Measurements from ENCODE around the gene F10.

The F10 gene

DNA sequence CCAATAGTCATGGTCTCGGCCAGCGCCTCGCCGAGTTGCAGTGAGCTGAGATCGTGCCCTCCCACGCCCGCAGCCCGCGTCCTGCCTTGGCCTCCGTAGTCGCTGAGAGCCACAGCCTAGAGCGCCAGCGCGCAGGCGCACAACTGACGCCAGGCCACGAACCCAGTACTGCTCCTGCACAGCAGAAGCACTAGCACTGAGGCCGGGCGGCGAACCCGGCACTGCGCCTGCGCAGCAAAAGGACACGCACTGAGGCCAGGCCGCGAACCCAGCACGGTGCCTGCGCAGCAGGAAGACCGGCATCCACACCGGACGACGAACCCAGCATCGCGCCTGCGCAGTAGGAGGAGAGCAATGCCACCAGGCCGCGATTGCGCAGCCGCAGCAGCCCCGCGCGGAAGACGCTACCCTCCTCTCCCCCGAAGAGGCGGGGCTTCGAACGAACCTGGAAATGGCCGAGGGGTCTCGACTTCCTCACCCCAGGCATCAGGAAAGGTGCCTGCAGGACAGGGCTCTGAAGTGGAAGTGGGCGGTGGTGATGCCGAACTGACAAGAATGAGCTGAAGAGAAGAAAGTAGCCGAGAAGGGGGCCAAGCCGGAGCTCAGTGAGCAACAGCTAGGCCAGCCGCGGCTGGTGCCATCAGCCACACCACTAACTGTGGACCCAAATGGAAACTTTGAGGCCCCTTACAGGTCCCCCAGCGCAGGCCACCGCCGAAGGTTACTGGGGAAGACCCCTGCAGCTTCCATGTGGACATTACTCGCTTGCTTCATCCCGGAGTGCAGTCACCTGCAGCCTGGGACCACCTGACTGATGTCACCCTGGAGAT lies 7.5 kb downstream of the F10 start:
- FAIRE-seq, result no peak
- DNase-seq (ENCODE audit: low spot score), result no peak

DNA sequence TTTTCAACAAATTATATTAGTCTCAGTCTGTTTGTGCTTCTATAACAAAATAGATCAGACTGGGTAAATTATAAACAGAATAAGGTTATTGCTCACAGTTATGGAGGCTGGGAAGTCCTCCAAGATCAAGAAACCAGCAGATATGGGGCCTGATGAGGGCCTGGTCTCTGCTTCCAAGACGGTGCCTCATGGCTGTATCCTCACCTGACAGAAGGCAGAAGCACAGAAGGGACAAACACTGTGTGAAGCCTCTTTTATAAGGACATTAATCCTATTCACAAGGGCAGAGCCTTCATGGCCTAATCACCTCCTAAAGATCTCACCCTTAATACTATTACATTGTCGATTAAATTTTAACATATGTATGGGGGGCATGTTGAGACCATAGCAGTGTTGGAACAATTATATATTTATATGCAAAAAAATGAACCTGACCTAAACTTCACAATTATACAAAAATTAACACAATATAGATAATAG lies 12.7 kb downstream of the F10 start:
- no peak for DNase-seq (ENCODE audit: low spot score)
- FAIRE-seq, result no peak

DNA sequence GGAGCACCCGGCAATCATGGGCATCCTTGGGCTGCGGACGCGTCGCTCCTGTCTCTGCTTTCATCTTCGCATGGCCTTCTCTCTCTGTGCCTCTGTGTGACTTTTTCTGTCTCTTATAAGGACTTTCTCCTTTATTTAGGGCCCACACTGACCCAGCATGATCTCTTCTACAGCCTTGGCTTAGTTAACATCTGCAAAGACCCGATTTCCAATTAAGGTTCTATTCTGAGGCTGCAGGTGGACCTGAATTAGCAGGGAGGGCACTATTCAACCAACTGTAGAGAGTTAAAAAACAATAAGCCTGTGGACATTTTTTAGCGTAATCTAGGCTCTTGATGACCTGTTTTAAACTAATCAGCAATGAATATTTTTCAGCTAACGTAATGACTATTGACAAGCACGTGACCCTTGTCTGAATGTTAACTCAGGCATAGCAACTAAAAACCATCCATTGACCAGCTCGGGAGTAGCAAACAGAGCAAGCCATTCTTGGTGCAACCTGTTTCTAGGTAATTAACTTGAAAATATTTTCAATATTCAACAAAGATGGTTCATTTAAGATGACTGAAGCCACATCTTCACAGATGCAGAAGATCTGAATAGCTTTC lies 15.2 kb downstream of the F10 start:
- no peak for FAIRE-seq

DNA sequence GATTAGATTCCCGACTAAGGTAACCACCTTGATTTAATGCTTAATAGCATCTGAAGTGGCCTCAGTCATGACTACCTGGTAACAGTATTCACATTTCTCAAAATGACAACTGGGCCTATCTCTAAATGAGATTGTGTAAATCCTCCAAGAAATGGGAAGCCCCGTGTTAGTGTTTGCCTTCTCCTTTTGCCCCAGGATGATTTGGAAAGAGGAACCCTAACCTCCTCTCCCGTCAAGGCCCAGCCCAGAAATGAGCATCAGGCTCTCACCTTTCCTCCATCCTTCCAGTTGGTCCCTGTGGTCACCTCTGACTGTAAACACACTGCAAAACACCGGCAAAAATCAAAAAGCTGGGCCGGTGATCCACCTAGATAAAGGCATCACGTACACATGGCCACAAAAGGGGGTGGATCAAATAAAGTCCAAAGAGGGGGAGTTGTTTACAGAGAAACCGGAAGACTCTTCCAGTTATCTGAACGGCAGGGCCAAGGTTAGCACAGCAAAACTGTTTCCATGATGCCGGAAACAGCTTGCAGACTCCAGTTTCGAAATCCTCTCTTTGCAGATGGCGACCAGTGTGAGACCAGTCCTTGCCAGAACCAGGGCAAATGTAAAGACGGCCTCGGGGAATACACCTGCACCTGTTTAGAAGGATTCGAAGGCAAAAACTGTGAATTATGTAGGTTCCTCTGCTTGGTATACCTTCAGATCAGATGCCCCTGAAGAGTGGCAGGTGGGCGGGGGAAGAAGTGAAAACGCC lies 16.4 kb downstream of the F10 start:
- FAIRE-seq (no peak), DNase-seq (ENCODE audit: low spot score) (no peak)

More for the DNA sequence above, 15.2 kb downstream of the F10 start:
- no peak for DNase-seq (ENCODE audit: low spot score)

DNA sequence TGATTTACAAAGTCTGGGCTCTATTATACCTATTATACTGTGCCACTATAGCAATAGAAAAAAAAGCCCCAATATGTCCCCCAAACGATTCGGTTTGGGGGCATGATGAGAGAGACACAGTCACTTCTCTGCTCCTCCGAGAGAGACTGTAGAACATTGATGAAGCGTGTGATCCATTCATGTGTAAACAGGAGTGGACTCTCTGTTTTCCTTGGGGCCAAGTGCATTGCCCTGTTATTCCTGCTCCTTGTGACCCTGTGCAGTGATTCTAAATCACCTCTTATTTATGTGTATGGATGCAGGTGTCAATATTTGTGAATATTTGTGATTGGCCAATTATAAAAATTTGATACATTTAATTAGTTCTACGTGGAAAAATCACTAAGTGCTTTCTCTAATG lies 17.0 kb downstream of the F10 start:
- no peak for DNase-seq (ENCODE audit: low spot score)
- no peak for FAIRE-seq

DNA sequence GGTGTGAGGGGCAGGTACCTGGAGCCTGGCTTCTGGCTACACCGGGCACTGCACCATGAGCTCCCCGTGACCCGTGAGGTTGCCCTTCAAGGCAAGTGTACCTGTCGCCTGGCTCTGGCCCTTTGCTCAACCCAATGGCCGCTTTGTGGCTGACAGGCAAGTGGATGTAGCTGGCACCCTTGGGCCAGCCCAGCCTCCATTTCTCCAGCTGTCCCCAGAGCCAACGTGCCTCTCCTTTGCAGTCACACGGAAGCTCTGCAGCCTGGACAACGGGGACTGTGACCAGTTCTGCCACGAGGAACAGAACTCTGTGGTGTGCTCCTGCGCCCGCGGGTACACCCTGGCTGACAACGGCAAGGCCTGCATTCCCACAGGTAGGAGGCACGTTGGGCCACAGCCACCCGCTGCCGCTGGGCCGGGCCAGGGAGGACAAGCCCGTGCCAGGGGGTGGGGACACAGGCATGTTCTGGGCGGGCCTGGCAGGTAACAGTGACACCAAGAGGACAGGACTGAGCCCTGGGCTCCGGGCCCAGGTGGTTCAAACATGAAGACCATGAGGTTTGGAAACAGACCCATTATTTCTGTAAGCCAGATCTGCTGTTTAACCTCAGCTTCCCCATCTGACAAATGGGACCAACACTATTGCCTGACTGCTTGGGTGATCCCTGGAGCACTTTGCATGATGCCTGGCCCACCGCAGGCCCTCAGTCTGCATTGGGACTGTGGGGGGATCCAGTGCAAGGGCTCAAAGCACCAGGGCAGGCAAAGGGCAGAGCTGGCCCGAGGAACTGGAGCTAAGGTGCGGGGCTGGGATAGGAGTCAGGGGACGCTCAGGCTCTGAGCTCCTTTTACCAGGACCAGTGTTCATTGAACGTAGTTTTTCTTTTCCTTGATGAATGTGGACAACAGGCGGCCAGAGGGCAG lies 18.3 kb downstream of the F10 start:
- FAIRE-seq (no peak), DNase-seq (ENCODE audit: low spot score) (no peak)

DNA sequence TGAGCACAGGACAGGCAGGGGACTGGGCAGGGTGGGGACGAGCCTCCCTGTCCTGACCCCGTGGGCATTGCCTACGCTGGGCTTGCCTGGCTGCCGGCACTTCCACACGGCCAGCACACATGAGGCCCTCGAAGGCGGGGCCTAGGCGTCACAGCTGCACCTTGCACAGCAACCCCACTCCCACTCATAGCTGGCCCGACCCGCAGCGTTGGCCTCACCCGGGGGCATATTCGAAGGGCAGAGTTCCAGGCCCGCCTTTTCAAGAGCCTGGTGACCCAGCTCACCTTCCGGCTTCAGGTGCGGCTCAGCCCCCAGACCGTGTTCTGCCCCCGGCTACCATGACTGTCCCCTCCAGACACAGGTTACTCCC lies 19.0 kb downstream of the F10 start:
- FAIRE-seq (no peak), DNase-seq (ENCODE audit: low spot score) (no peak)

DNA sequence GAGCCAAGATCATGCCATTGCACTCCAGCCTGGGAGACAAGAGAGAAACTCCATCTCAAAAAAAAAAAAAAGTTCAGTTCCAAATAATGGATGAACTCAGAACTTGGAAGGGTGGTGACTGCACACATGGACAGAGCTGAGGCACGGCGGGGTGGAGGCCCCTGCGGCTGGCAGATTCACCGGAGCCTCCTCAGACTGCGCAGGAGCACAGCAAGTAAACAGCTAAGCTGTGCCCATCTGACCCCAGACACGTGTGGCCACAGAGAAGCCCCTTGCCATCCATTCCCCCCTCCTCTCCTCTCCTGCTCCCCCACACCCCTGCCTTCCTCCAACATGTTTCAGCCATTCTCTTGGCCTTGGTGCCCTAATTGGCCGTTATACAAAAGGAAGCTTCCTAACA lies 20.3 kb downstream of the F10 start:
- DNase-seq (ENCODE audit: low spot score) (no peak), FAIRE-seq (no peak)

DNA sequence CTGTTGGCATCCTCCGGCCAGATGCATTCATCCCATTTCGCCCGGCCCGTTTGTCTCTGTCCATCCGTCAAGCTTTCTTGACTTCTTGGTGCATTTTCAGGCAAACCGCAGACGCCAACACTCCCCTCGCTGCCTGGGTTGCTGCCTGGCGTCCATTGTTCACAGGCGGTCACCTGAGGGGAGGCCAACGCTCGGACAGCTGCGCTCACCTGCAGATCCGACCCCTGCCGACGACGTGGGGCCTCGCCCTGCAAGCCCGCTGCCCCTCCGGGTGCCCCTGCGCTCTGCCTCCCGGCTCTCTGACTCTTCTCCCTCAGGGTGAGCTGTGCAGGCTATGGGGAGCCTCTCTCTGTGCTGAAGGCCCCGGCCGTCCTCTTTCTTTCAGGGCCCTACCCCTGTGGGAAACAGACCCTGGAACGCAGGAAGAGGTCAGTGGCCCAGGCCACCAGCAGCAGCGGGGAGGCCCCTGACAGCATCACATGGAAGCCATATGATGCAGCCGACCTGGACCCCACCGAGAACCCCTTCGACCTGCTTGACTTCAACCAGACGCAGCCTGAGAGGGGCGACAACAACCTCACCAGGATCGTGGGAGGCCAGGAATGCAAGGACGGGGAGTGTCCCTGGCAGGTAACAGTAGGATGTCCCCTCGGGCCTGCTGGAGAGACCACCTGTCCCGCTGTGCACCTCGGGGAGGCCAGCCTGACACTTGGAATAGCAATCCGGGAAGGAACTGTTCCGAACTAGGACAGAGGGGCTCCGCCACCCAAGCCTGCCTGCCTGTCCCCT lies 21.1 kb downstream of the F10 start:
- no peak for FAIRE-seq
- no peak for DNase-seq (ENCODE audit: low spot score)

DNA sequence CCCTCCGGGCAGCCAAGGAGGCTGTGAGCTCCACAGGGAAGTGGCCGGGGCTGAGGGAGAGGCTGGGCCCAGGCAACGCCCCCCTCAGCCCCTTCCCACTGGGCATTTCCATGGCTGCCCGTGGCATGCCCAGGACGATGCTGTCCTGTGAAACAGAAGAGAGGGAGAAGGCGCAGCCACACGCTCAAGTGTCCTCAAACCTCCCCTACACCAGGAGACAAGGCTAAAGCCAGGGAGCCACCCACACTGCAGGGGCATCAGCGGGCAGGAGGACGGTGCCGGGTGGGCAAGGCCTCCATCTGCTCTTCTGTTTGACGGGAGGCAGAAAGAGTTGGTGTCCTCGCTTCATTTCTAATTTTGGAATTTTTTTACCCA lies 21.6 kb downstream of the F10 start:
- FAIRE-seq (no peak), DNase-seq (ENCODE audit: low spot score) (no peak)

DNA sequence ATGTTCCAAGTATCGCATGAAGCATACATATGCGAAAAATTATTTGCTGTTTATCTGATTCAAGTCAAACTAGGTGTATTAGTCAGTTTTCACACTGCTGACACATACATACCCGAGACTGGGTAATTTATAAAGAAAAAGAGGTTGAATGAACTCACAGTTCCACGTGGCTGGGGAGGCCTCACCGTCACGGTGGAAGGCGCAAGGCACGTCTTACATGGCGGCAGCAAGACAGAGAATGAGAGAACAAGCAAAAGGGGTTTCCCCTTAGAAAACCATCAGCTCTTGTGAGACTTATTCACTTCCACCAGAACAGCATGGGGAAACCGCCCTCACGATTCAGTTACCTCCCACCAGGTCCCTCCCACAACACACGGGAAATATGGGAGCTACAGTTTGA lies 22.9 kb downstream of the F10 start:
- FAIRE-seq, result no peak
- DNase-seq (ENCODE audit: low spot score), result no peak

DNA sequence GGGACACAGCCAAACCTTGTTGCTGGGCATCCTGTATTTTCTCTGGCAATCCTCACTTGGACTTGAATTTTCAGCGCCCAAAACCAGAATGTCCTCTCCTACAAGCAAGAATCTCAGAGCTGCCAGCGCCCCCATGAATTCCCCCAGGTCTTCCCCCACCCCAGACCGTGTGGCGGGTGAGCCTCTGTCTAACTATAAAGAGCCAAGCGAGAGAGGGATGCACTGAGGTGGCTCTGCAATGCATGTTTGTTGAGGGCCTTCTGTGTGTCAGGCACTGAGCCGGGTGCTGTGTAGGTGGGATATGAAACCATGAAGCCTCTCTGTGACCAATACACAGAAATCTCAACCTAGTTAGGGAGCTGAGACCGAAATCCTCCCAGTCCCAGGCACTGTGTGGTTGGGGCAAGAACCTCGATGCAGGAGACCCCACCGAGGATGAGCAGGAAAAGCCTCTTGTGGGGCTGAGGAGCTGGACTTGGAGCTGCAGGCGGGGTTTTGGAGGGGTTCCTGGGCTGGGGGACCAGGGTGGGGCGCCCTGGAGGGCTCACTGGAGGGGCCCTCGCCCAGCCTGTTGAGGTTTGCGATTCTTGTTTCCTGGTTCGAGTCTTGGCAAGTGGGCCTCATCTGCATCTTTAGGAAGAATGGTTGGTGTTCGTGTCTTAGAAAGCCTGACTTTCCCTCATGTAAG lies 23.5 kb downstream of the F10 start:
- no peak for FAIRE-seq
- no peak for DNase-seq (ENCODE audit: low spot score)

DNA sequence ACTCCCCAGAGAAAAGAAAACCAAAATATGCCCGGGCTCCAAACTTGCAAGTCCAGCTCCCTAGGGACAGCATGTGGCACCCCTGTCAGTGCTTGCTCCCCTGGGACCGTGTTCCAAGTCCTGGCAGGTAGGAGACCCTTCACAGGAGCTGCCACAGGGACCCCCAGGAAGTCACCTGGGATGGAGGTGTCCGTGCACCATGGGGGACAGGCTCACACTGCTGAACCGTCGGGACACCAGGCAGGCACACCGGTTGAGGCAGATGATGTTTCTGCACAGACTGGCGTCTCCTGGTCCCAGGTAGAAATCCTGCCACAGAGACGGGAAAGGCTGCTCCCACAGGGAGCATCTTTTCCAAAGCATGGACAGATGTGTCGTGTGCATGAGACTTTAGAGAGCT lies 24.2 kb downstream of the F10 start:
- DNase-seq (ENCODE audit: low spot score) (no peak), FAIRE-seq (no peak)

DNA sequence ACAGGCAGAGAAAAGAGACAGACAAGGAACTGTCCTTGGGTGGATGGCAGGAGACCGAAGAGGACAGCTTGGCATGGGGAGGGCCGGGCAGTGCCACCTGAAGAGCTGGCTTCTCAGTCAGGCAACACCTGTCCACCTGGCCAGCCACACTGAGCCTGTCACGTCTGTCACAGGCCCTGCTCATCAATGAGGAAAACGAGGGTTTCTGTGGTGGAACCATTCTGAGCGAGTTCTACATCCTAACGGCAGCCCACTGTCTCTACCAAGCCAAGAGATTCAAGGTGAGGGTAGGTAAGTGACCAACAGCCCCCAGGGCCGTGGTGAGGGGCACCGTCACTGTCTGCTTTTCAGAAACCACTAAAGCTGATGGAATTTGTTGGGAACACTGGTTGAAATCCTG lies 24.6 kb downstream of the F10 start:
- FAIRE-seq (no peak), DNase-seq (ENCODE audit: low spot score) (no peak)

DNA sequence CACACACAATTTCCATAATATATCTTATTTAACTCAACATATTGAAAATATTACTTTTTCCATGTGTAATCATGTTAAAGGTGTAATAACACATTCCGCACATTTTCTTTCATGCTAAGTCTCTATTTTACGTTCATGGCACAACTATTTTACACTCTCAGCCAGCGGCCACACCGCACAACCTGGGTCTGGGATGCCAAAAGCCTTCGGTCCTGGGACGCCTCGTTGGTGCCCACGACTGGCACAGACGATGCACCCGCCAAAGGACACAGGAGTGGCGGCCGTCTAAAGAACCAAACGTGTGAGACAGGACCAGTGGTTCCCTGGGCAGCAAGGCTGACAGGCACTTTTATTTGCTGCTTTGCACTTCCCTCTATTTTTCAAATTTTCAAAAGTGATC lies 25.8 kb downstream of the F10 start:
- no peak for FAIRE-seq
- DNase-seq (ENCODE audit: low spot score), result no peak

DNA sequence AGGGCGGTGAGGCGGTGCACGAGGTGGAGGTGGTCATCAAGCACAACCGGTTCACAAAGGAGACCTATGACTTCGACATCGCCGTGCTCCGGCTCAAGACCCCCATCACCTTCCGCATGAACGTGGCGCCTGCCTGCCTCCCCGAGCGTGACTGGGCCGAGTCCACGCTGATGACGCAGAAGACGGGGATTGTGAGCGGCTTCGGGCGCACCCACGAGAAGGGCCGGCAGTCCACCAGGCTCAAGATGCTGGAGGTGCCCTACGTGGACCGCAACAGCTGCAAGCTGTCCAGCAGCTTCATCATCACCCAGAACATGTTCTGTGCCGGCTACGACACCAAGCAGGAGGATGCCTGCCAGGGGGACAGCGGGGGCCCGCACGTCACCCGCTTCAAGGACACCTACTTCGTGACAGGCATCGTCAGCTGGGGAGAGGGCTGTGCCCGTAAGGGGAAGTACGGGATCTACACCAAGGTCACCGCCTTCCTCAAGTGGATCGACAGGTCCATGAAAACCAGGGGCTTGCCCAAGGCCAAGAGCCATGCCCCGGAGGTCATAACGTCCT lies 26.4 kb downstream of the F10 start:
- no peak for DNase-seq (ENCODE audit: low spot score)
- FAIRE-seq, result no peak

DNA sequence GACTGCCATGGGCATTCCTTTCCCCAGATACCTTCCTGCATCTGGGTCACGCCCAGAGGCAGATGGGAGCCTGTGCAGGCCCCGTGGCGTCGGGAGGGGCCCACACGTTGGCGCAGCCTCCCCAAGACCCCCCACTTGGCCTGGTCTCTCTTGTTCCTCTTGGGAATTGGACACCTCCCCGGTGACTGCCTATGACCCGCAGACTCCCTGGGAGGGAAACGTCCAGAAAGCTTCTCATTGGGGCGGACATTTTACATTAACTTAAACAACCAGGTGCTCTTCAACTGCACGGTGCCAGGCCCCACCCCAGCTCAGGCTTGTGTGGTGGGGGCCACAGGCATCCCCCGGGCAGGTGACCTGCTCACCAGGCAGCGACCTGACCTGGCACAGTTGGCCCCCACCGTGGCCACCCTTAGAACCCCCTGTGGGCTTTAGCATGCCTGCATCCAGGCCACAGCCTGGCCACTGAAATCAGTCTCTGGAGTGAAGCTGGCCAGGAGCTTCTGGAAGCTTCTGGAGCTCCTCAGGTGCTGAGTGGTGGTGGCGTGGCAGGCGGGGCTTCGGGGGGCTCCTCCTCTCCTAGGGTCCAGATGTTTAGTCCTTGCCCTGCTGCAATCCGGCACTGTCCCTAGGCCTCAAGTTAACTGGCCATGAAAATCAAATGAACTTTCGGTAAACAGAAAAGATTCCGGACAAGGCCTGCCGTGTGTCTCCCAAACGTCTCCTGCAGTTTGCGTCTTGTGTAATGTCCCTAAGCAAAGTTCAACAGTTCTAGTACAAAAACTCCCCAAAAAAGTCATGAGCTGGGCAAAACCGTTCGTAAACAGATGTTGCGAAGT lies 27.3 kb downstream of the F10 start:
- no peak for DNase-seq (ENCODE audit: low spot score)
- FAIRE-seq, result no peak

DNA sequence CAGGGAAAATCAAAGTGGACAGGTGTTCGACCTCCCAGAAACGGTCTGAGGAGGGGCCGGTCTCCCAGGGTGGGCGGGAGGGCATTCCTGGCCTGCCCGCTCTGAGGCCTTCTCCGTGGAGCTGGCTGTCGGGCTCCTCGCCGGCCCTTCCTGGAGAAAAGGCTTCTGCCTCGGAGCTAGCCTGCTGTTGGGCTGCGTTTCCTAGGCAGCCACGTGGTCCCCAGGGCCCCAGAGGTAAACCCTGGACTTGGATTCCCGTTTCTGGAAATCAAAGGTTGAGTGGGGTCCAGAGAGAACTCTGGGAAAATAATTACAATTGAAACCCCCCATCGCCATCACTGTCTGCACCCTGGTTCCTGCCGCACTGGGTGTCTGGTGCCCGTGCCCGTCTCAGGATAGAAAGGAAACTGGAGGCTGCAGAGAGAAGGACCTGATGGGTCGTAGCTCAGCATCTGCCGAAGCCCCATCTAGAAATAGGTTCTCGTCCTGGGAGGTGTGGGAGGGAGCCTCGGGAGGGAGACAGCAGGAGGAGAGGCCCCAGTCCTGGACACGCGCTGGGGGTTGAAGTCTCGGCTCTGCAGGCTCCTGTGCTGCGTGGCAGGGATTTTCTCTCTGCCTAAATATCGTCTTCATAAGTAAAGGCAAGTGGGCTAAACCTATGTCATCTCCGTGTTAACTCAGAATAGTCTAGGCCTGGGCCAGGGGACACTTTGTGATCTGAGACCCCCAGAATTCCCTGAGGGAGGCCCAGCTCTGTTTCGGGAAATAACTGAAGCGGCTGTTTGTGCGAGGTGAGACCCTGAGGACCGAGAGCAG lies 28.2 kb downstream of the F10 start:
- FAIRE-seq (no peak), DNase-seq (ENCODE audit: low spot score) (no peak)
